GM19035 (cell line): ENCODE data around the gene APOL4.
"Not testable (repeated sequence)": the region's sequence is repeated elsewhere in the genome, so short reads cannot be mapped to it uniquely, and the experiment has no call there.

Source experiments
- ATAC-seq: cut with Tn5 transposase; IDR thresholded peaks from one replicate; pipeline ENCODE4 v1.9.1; 2021; ENCODE audit not compliant: unreplicated experiment

The APOL4 gene

GRCh38 chr22:36232715-36233401 lies 31.2 kb upstream of the APOL4 start:
- no peak for ATAC-seq

GRCh38 chr22:36231051-36231450 lies 29.4 kb upstream of the APOL4 start:
- not testable (repeated sequence) for ATAC-seq

GRCh38 chr22:36229649-36230048 lies 28.0 kb upstream of the APOL4 start:
- not testable (repeated sequence) for ATAC-seq

GRCh38 chr22:36228944-36229343 lies 27.3 kb upstream of the APOL4 start:
- no peak for ATAC-seq

- ATAC-seq: not testable (repeated sequence)
Observed at GRCh38 chr22:36228369-36228768, 26.8 kb upstream of the APOL4 start.

- ATAC-seq: no peak
Observed at GRCh38 chr22:36227806-36228205, 26.2 kb upstream of the APOL4 start.

GRCh38 chr22:36227396-36227795 lies 25.8 kb upstream of the APOL4 start:
- no peak for ATAC-seq

- no peak for ATAC-seq
Observed at GRCh38 chr22:36226189-36226588, 24.6 kb upstream of the APOL4 start.

- no peak for ATAC-seq
Observed at GRCh38 chr22:36225333-36225922, 23.8 kb upstream of the APOL4 start.

- ATAC-seq: no peak
Observed at GRCh38 chr22:36224245-36224644, 22.6 kb upstream of the APOL4 start.

- no peak for ATAC-seq
Observed at GRCh38 chr22:36223504-36223903, 21.9 kb upstream of the APOL4 start.

- ATAC-seq: no peak
Observed at GRCh38 chr22:36222887-36223450, 21.4 kb upstream of the APOL4 start.

- ATAC-seq: no peak
Observed at GRCh38 chr22:36221799-36222751, 20.5 kb upstream of the APOL4 start.

- no peak for ATAC-seq
Observed at GRCh38 chr22:36220451-36220921, 18.9 kb upstream of the APOL4 start.

- ATAC-seq: no peak
Observed at GRCh38 chr22:36218648-36219193, 17.1 kb upstream of the APOL4 start.

GRCh38 chr22:36215981-36216380 lies 14.4 kb upstream of the APOL4 start:
- no peak for ATAC-seq

GRCh38 chr22:36213586-36213985 lies 12.0 kb upstream of the APOL4 start:
- ATAC-seq: no peak

- ATAC-seq: no peak
Observed at GRCh38 chr22:36212901-36213300, 11.3 kb upstream of the APOL4 start.

GRCh38 chr22:36211237-36211861 lies 9.7 kb upstream of the APOL4 start:
- no peak for ATAC-seq

GRCh38 chr22:36210224-36210623 lies 8.6 kb upstream of the APOL4 start:
- no peak for ATAC-seq
